ENCODE measurements around the gene SH3RF1.

- TF ChIP-seq CTCF (IDR thresholded peaks at IDR 0.05), result no peak
- TF ChIP-seq POLR2A (IDR thresholded peaks at IDR 0.05), result no peak
- no peak for TF ChIP-seq POLR2AphosphoS5 (IDR thresholded peaks at IDR 0.05)
These were observed 176.0 kb downstream of the SH3RF1 start for GRCh38 chr4:169094656-169095231.

All from prostate gland (tissue), 2 donors.